GM12878 (cell line): ENCODE results near the gene RAB3A. TPM values are rescaled to one million over a fixed set of nuclear protein-coding genes. Genes with fewer than 3 reads are reported as not detected.

Experiments
- ATAC-seq: fragments of 200-7000 bp; cut with Tn5 transposase; 3 replicates; pipeline ENCODE4 v1.9.1; 2020; ENCODE audit warnings: mild to moderate bottlenecking, moderate library complexity
- BruUV-seq: library from RNA; stranded (reverse); fragments of 400-500 nt; replicated peaks from 2 replicates; lab custom pipeline; 2021; lab: Mats Ljungman, UMichigan
- CTCF ChIA-PET: fragments of 300-600 bp; sonication (Branson Sonifier 250); formaldehyde crosslinking; extraction: SDS; loops from one replicate; lab custom pipeline; 2021; ENCODE audit warnings: inconsistent platforms; lab: Yijun Ruan, JAX
- POLR2A ChIA-PET: fragments of 350-600 bp; formaldehyde crosslinking; extraction: SDS; loops from one replicate; lab custom pipeline; 2021; ENCODE audit warnings: inconsistent platforms; lab: Charles Lee
- RAD21 ChIA-PET: fragments of 300-600 bp; sonication (Branson Sonifier 250); formaldehyde crosslinking; loops from one replicate; lab custom pipeline; 2023; ENCODE audit warnings: antibody characterized with exemption; ENCODE audit not compliant: unreplicated experiment; lab: Charles Lee
- SMC1A ChIA-PET: fragments of 300-600 bp; sonication (Branson Sonifier 250); formaldehyde crosslinking; loops from one replicate; lab custom pipeline; 2023; ENCODE audit not compliant: unreplicated experiment, uncharacterized antibody; lab: Charles Lee
- DNase-seq: peaks from one replicate; pipeline ENCODE4 v3.0.0-alpha.2; 2011; ENCODE audit warnings: low read depth, low spot score
- FAIRE-seq: peaks from 3 replicates; lab custom pipeline; 2011; peaks lifted over from hg19 to GRCh38; lab: Jason Lieb, UNC
- H2AFZ ChIP-seq: 2 replicates; pipeline ENCODE4 v1.6.0; 2011; ENCODE audit warnings: low read depth, low read length, control low read depth; ENCODE audit not compliant: control insufficient read depth
- H3K27ac ChIP-seq: 2 replicates; pipeline ENCODE4 v1.5.1; 2011; ENCODE audit warnings: control low read depth; ENCODE audit not compliant: control insufficient read depth, insufficient read depth
- H3K27me3 ChIP-seq, 2 experiments: replicated peaks in 1 of 2; 2 replicates each; pipeline versions ENCODE4 v1.6.0 to v1.6.1; 2011; ENCODE audit warnings: low read length in 1 of 2; ENCODE audit not compliant: control insufficient read depth in 2 of 2, insufficient read depth in 2 of 2
- H3K36me3 ChIP-seq, 2 experiments: 2 replicates each; pipeline ENCODE4 v1.5.1; 2011; ENCODE audit warnings: low read length in 1 of 2; ENCODE audit not compliant: control insufficient read depth in 2 of 2, insufficient read depth in 2 of 2
- H3K4me1 ChIP-seq: 2 replicates; pipeline ENCODE4 v1.6.1; 2011; ENCODE audit warnings: mild to moderate bottlenecking, low read length, moderate library complexity, mixed read lengths; ENCODE audit not compliant: control insufficient read depth, insufficient read depth
- H3K4me2 ChIP-seq: 2 replicates; pipeline ENCODE4 v1.6.0; 2011; ENCODE audit warnings: control low read depth; ENCODE audit not compliant: control insufficient read depth, insufficient read depth
- H3K4me3 ChIP-seq: fragments of 200-600 bp; sonication (generic); 2 replicates; pipeline ENCODE4 v1.5.1; 2016
- H3K79me2 ChIP-seq: 2 replicates; pipeline ENCODE4 v1.6.0; 2011; ENCODE audit warnings: low read length; ENCODE audit not compliant: control insufficient read depth, insufficient read depth
- H3K9ac ChIP-seq: 2 replicates; pipeline ENCODE4 v1.8.0; 2011; ENCODE audit warnings: low read length, control low read depth, mixed read lengths; ENCODE audit not compliant: control insufficient read depth, insufficient read depth
- H3K9me3 ChIP-seq: replicated peaks from 3 replicates; pipeline ENCODE4 v1.5.1; 2011; ENCODE audit warnings: mild to moderate bottlenecking, low read length; ENCODE audit not compliant: control insufficient read depth, insufficient read depth
- H4K20me1 ChIP-seq: 2 replicates; pipeline ENCODE4 v1.6.0; 2011; ENCODE audit not compliant: control insufficient read depth, insufficient read depth
- IKZF1 ChIP-seq: fragments of 450-650 bp; conservative IDR thresholded peaks from 2 replicates; pipeline ENCODE4 v1.6.1; 2017; ENCODE audit warnings: antibody characterized with exemption, mild to moderate bottlenecking
- RFX5 ChIP-seq: IDR thresholded peaks from 2 replicates; pipeline ENCODE4 v1.6.1; 2011; ENCODE audit warnings: low read depth, low read length, improper control_type of control experiment
- TAF1 ChIP-seq: IDR thresholded peaks from 2 replicates; pipeline ENCODE4 v1.6.1; 2011; ENCODE audit warnings: mild to moderate bottlenecking, low read depth, low read length, borderline replicate concordance
- ZBTB11 ChIP-seq: fragments of 450-650 bp; formaldehyde crosslinking; IDR thresholded peaks from 2 replicates; pipeline ENCODE4 v1.5.0; 2022; ENCODE audit warnings: mild to moderate bottlenecking, missing genetic modification characterization
- WGBS: methylation state at CpG from one replicate; pipeline ENCODE4 v1.1.6; 2016; ENCODE audit warnings: low lambda C conversion rate; ENCODE audit not compliant: insufficient replicate concordance, insufficient coverage; ENCODE audit errors: missing lambda C conversion rate; 5-methylcytosine and 5-hydroxymethylcytosine counted together
- in situ Hi-C: fragments of 300-500 bp; cut with MboI; formaldehyde crosslinking; loops from 9 replicates; pipeline ENCODE4 v1.14.3; 2018; ENCODE audit warnings: mixed read lengths
- intact Hi-C: fragments of 100-400 bp; cut with micrococcal nuclease; formaldehyde crosslinking; loops from one replicate; pipeline ENCODE4 v1.14.2; 2022; ENCODE audit not compliant: unreplicated experiment
- polyA plus RNA-seq, 11 experiments: library from polyadenylated mRNA; depleted of rRNA in 4 of 11; unstranded in 6 of 11; stranded (reverse) in 5 of 11; fragments of >200 nt; fragmentation: Nextera tagmentation in 4 of 11; fragmentation: Illumina TruSeq in 1 of 11; extraction: Ambion mirVana in 4 of 11; extraction: Trizol in 1 of 11; gene quantifications; 1 replicate in 1 of 11; 2 replicates in 10 of 11; pipeline versions ENCODE4 v1.2.1 to v1.2.3, GENCODE V29; 2011 to 2016; ENCODE audit warnings: inconsistent platforms in 2 of 11, missing spikeins in 2 of 11, low read depth in 1 of 11
- total RNA-seq, 4 experiments: library from RNA; depleted of rRNA in 3 of 4; stranded (reverse); fragments of >200 nt in 3 of 4; fragmentation: Illumina TruSeq in 1 of 4; extraction: Trizol in 1 of 4; gene quantifications; 2 replicates each; pipeline versions ENCODE4 v1.2.1 to v1.2.3, GENCODE V29; 2013 to 2021

Gene RAB3A
- total and polyA plus RNA-seq, 10 of the 15 experiments (the other 5 are each of a cell fraction or from before 2014, with no cell fraction given) = 0.07 to 3.5 (median 1.2) TPM; not detected in 1

GRCh38 chr19:18230941-18231734, 27.3 kb upstream of the RAB3A start:
- H3K4me1 ChIP-seq = peaks cover 11% of the 10 kb centered on the region; the same call in 1 of the 2 replicates
- ATAC-seq (no peak), FAIRE-seq (no peak), DNase-seq (no peak)
- intact Hi-C loops (no loop called here), in situ Hi-C loops (no loop called here)
- no peak overlapping the region for H3K4me3 ChIP-seq
- CTCF ChIA-PET = interaction anchor here (0.7 to 3.4 kb wide), 12 partner anchors 19 to 180 kb away, joined by 3 to 20 read pairs (median 4); partner anchors contain the start of gene LSM4
- H3K79me2 ChIP-seq = no peaks in the 10 kb centered on the region
- WGBS = 36% methylated on average over 18 of the region's 18 CpGs
- no peaks in the 10 kb centered on the region; the same call in 2 of the 3 replicates for H3K9me3 ChIP-seq
- H3K27me3 ChIP-seq = peaks cover 0 to 3% of the 10 kb centered on the region in 2 experiments; a peak in 2 of 4 replicates
- no peak overlapping the region for H3K27ac ChIP-seq
- TF ChIP-seq ZBTB11 (no peak), TAF1 (no peak), RFX5 (no peak), IKZF1 (0 out of 2 replicates have a peak, but pooled peaks have one; percentile 29)
- H2AFZ ChIP-seq = no peak overlapping the region
- SMC1A ChIA-PET = interaction anchor here (0.8 to 2.2 kb wide), 6 partner anchors 9 to 98 kb away, joined by 3 to 6 read pairs (median 4); partner anchors contain the start of gene IFI30
- no peak overlapping the region for H3K4me2 ChIP-seq
- no TSS peak for BruUV-seq
- H3K36me3 ChIP-seq = no peaks in the 10 kb centered on the region
- H4K20me1 ChIP-seq = no peaks in the 10 kb centered on the region
- no peak overlapping the region for H3K9ac ChIP-seq
- RAD21 ChIA-PET = interaction anchor here (1.0 to 2.4 kb wide), 5 partner anchors 18 to 98 kb away, joined by 3 to 12 read pairs (median 5); partner anchors contain the start of gene RAB3A
- POLR2A ChIA-PET = interaction anchor here (0.6 to 2.0 kb wide), 6 partner anchors 14 to 105 kb away, joined by 3 to 7 read pairs (median 3); partner anchors contain the start of gene MPV17L2
